GM11168 (cell line): Measurements from ENCODE around the gene AQP1.

Source experiments
- in situ Hi-C: fragments of 300-500 bp; cut with MboI; formaldehyde crosslinking; loops from one replicate; pipeline ENCODE4 v1.12.0; 2022; ENCODE audit warnings: low sequenced_read_pairs; ENCODE audit not compliant: unreplicated experiment

The AQP1 gene

DNA sequence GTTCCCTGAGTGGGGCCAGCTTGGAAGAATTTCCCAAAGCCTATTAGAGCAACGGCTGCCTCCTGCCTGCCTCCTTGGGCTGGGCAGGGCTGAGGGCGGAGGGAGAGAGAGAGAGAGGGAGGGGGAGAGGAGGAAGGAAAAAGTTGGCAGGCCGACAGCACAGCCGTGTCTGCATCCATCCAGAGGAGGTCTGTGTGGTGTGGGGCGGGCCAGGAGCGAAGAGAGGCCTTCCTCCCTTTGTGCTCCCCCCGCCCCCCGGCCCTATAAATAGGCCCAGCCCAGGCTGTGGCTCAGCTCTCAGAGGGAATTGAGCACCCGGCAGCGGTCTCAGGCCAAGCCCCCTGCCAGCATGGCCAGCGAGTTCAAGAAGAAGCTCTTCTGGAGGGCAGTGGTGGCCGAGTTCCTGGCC, at the start of gene AQP1:
TSS of gene AQP1 (plus strand) at position 293 of the 409 bp plus-strand sequence. CDS start at position 350, 57 bp downstream.
- in situ Hi-C loops = no loop called here

GRCh38 chr7:30862995-30863705, 48.5 kb upstream of the AQP1 start:
- in situ Hi-C loops = no loop called here

DNA sequence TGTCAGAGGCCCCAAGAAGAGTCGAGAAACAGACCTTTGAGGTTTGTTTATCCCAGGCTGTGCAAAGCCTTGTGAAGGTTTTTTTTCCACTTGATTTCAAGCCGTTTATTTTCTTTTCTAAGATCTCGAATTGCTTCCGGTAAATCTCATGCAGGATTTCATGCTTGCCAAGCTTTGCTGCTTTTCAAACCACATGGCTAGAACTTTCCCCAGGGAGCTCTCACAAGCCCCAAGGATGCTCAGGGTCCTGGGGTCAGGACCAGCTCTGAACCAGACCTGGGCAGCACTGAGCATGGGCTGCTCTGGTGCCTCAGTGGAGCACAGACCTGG, 48.0 kb upstream of the AQP1 start:
- in situ Hi-C loops = no loop called here

GRCh38 chr7:30864101-30864500, 47.6 kb upstream of the AQP1 start:
- in situ Hi-C loops = no loop called here

- in situ Hi-C loops = no loop called here
Observed at GRCh38 chr7:30865076-30865475, 46.6 kb upstream of the AQP1 start.

GRCh38 chr7:30865821-30866220, 45.8 kb upstream of the AQP1 start:
- in situ Hi-C loops = no loop called here

GRCh38 chr7:30866939-30867338, 44.7 kb upstream of the AQP1 start:
- in situ Hi-C loops = no loop called here

- in situ Hi-C loops = no loop called here
Observed at GRCh38 chr7:30867483-30867882, 44.2 kb upstream of the AQP1 start.

DNA sequence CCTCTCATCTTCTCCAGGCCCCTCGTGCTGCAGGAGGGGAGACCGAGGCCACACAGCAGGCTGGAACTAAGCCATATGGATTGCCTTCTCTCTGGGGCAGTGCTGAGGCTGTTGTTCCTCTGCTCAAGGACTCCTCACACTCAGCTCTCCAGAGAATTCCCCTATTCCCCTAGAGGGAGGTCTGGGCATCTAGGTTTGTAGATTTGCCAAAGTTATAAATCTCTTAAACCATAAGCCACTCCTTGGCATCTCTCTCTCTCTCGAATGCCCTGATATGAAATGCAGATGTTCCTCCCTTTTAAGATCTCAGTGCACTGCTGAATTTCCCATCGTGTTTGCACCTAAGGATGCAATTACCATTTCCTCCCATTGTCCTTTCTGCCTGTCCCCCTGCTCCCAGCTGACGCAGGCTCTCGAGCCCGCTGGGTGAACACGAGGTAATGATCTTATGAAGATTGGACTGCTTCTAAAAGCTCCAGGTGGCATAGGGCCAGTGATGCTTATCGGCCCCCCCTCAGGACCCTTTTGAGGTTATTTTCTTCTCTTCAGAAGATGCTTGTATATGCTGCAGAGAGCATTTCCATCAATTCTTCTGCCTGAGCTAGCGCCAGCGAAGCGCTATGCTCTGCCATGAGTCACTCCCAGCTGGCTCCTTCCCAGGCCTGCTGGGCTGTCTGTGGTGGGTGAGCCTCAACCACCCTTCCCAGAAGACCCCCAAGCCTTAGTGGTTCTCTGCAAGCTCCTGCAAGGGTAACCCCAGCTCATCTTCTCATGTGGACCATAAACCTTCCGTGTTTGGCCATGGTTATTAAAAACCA, 41.6 kb upstream of the AQP1 start:
- in situ Hi-C loops = no loop called here

DNA sequence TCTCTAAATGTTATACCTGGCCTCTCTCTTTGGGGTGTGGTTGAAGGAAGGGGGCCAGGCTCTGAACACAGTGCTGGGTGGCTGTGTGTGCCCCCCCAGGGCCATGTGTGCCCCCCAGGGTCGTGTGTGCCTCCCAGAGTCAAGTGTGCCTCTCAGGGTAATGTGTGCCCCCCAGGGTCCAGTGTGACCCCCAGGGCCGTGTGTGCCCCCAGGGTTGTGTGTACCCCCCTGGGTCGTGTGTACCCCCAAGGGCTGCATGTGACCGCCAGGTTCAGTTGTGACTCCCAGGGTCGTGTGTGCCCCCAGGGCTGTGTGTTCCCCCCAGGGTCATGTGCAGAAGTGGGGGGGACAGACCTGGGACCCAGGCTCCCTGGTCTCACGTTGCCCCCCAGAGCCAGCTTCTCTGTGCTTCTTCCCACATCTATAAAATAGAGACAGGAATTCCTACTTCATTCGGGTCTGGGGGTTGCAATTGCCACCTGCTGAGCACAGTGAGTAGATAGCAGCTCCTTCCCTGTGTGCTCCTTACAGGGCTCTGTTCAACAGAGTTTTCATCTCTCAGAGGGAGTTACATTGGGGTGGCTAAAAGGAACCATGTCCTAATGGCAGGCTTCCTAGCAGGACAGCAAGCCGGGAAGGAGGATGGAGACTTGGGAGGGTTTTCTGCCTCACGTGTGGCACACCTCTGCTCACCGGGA, 40.7 kb upstream of the AQP1 start:
- in situ Hi-C loops = no loop called here

- in situ Hi-C loops = no loop called here
Observed at GRCh38 chr7:30871655-30872054, 40.0 kb upstream of the AQP1 start.

DNA sequence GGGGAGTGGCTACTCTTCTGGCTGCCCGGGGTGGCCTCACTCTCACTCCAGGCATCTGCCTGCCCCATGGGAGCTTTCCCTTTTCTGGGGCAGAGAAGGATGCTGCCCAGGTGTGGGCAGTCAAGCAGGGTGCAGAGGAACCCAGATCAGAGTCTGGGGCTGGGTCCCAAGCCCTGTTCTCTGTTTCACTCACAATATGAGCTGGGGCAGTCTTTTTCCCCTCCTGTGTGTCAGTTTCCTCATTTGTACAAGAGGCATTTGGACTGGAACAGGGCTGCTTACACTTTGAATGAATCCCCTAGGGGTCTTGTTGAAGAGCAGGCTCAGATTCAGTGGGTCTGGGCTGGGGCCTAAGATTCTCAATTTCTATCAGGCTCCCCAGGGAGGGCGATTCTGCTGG, 38.4 kb upstream of the AQP1 start:
- in situ Hi-C loops = no loop called here

- in situ Hi-C loops = no loop called here
Observed at GRCh38 chr7:30873656-30874055, 38.0 kb upstream of the AQP1 start.

DNA sequence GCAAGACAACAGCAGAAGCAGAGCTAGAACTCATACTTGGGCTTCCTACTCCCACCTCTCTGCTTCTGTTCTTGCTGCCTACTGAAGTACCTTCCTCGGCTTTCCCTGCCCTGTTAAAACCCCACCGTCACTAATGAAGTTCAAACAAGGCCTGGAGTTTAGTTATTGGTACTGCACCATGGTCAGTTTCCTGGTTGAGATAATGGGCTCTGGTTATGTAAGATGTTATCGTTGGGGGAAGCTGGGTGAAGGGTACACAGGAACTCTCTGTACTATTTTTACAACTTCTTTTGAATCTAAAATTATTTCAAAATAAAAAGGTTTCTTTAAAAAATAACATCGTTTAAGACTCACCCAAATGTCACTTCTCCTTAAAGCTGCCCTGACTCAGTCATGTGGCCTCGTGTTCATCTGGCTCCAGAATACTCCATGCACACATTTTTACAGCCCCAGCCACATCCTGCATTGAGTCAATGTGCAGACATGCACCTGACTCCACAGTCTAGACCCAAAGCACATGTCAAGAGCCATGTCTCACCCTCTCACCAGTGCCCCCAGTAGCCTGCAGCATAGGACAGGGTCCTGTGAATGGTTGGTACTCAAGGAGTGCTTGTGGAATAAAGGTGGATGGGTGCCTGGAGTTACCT, 36.9 kb upstream of the AQP1 start:
- in situ Hi-C loops = no loop called here

DNA sequence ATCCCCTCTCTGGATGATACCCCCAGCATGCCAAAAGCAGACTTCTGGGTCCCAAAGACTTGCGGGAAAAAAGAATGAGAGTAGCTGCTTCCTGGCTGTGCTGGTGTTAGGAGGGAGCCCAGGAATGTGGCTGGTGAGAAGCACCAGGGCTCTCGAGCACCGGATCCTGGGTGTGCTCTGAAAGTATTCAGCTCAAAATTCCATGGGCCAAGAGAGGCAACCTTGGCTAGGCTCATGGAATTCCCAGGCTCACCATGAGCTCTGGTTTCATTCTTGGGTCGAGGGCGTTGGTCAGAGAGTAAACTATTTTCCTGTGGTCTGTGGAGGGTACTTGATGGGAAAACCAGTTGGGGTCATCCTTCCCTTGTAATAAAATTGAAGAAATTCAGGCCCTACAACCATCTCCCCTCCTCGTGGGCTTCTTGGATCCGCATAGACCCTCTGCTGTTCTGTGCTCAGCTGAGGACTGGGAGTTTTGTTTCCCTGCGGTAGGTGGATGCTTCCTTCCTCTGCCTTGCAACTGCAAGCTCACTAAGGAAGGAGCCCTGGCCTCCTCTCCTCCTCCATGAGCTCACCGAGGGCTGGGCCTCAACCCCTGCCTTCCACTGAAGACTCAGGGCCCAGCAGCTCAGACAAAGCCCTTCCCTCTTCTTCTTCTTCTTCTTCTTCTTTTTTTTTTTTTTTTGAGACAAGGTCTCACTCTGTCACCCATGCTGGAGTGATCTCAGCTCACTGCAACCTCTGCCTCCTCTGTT, 34.5 kb upstream of the AQP1 start:
- in situ Hi-C loops = no loop called here

GRCh38 chr7:30877993-30878392, 33.7 kb upstream of the AQP1 start:
- in situ Hi-C loops = no loop called here

DNA sequence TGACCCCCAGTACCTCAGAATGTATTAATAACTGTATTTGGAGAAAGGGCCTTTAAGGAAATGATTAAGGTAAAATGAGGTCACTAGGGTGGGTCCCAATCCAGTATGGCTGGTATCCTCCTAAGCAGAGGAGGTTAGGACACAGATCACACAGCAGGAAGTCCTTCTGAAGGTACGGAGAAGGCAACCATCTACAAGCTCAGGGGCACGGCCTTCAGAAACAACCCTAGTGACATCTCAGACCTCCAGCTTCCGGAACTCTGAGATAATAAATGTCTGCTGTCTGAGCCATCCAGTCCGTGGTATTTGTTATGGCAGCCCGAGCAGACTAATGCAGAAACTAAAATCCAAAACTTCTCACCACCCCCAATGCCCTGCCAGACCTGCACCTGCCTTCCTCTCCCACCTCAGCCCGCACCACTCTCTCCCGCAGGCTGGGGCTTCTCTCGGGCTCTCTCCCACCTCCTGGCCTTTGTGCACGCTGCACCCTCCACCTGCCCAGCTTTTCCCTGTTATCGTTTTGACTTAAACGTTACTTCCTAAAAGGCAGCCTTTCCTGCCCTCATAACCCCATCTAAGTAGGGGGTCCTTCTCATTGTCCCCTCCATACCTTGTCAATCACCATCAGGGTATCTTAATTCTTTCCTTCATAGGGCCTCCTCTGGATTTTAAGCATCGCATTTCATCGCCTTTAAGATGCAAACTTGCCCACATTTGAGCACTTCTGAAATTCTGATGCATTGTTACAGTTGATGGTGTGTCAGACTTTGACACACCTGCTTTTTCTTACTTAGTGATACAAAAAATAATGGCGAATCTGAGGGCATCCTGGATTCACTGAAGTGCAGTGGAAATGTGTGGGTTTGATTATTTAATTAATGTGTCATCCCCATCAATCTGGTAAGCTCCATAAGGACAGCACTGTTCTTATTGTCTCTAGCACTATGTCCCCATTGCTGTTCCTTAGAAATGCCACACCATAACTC, 32.2 kb upstream of the AQP1 start:
- in situ Hi-C loops = no loop called here

- in situ Hi-C loops = no loop called here
Observed at GRCh38 chr7:30880125-30880720, 31.4 kb upstream of the AQP1 start.

DNA sequence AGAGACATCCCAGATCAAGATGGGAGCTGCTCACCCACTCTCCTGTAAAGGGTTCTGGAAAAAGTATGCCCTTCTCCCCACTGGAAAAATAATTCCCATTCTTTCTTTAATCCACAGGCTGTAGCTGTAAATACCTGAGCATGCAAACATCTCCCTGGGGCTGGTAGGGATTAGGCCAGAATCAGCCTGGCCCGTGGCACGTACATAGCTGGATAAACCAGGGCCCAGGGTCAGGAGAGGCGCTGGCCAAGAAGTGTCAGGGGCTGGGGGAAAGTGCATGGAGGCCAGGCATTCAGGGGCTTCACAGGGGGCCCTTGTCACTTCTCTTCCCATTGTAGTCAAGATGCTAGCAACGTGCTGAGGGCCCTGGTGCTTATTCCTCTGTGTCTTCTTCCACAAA, 30.7 kb upstream of the AQP1 start:
- in situ Hi-C loops = no loop called here
